C4-2B (cell line): Measurements from ENCODE around the gene GRIA1.

Source experiments
- CTCF ChIP-seq: fragments of 450-650 bp; conservative IDR thresholded peaks from 2 replicates; pipeline ENCODE4 v1.5.1; 2017; ENCODE audit warnings: mild to moderate bottlenecking
- ZFX ChIP-seq: fragments of 450-650 bp; IDR thresholded peaks from 2 replicates; pipeline ENCODE4 v1.6.1; 2017

GRCh38 chr5:153584126-153584959 is 93.9 kb downstream of the GRIA1 start:
- TF ChIP-seq CTCF (no peak), ZFX (no peak)
